Mesendoderm (in vitro differentiated cells): ENCODE data around the gene TMEM200B.
"Not testable (repeated sequence)": the region's sequence is repeated elsewhere in the genome, so short reads cannot be mapped to it uniquely, and the experiment has no call there.

ENCODE experiments used
- DNase-seq: peaks from one replicate; pipeline ENCODE4 v3.0.0; 2013
- H2AK5ac ChIP-seq: 2 replicates; pipeline ENCODE4 v1.6.1; 2013; ENCODE audit warnings: low read length, inconsistent platforms
- H2BK120ac ChIP-seq: 2 replicates; pipeline ENCODE4 v1.6.1; 2013; ENCODE audit warnings: low read depth, mild to moderate bottlenecking, low read length, moderate library complexity, mixed read lengths
- H2BK15ac ChIP-seq: replicated peaks from 2 replicates; pipeline ENCODE4 v1.6.1; 2013; ENCODE audit warnings: low read depth, mild to moderate bottlenecking, moderate library complexity
- H2BK5ac ChIP-seq: 2 replicates; pipeline ENCODE4 v1.6.1; 2013; ENCODE audit warnings: low read length, inconsistent platforms
- H3K18ac ChIP-seq: 2 replicates; pipeline ENCODE4 v1.6.1; 2013; ENCODE audit warnings: mild to moderate bottlenecking, low read length, mixed read lengths
- H3K23ac ChIP-seq: one replicate; pipeline ENCODE4 v1.6.1; 2013; ENCODE audit warnings: low read length
- H3K27ac ChIP-seq: 2 replicates; pipeline ENCODE4 v1.5.1; 2013; ENCODE audit warnings: low read depth, mild to moderate bottlenecking, inconsistent platforms, low read length, moderate library complexity
- H3K27me3 ChIP-seq: 2 replicates; pipeline ENCODE4 v1.6.1; 2013; ENCODE audit warnings: low read length, control low read depth, mild to moderate bottlenecking, inconsistent platforms; ENCODE audit not compliant: insufficient read depth, poor library complexity
- H3K36me3 ChIP-seq: 2 replicates; pipeline ENCODE4 v1.6.1; 2013; ENCODE audit warnings: low read length, inconsistent platforms; ENCODE audit not compliant: control insufficient read depth, insufficient read depth
- H3K4ac ChIP-seq: one replicate; pipeline ENCODE4 v1.6.1; 2013; ENCODE audit warnings: low read depth, mild to moderate bottlenecking, low read length, moderate library complexity
- H3K4me1 ChIP-seq: 2 replicates; pipeline ENCODE4 v1.6.1; 2013; ENCODE audit warnings: low read depth, low read length, inconsistent platforms; ENCODE audit not compliant: control insufficient read depth
- H3K4me2 ChIP-seq: 2 replicates; pipeline ENCODE4 v1.6.1; 2013; ENCODE audit warnings: low read length
- H3K4me3 ChIP-seq: 2 replicates; pipeline ENCODE4 v1.5.1; 2013; ENCODE audit warnings: mild to moderate bottlenecking, low read length
- H3K56ac ChIP-seq: one replicate; pipeline ENCODE4 v1.6.1; 2013; ENCODE audit warnings: low read length
- H3K79me1 ChIP-seq: 2 replicates; pipeline ENCODE4 v1.6.1; 2013; ENCODE audit warnings: low read length, inconsistent platforms
- H3K79me2 ChIP-seq: 2 replicates; pipeline ENCODE4 v1.6.1; 2013; ENCODE audit warnings: mild to moderate bottlenecking, low read length; ENCODE audit not compliant: control insufficient read depth, insufficient read depth
- H3K9ac ChIP-seq: 2 replicates; pipeline ENCODE4 v1.6.1; 2013; ENCODE audit warnings: low read length, inconsistent platforms
- H4K5ac ChIP-seq: one replicate; pipeline ENCODE4 v1.6.1; 2013; ENCODE audit warnings: low read length
- H4K8ac ChIP-seq: one replicate; pipeline ENCODE4 v1.6.1; 2013; ENCODE audit warnings: low read depth, mild to moderate bottlenecking, control low read depth, low read length, moderate library complexity
- WGBS: extraction: QIAGEN DNeasy Blood & Tissue Kit; methylation state at CpG from one replicate; pipeline ENCODE4 v1.1.7; 2013; ENCODE audit warnings: low lambda C conversion rate, missing lambda C conversion rate; ENCODE audit not compliant: insufficient coverage; ENCODE audit errors: extremely low coverage; 5-methylcytosine and 5-hydroxymethylcytosine counted together

The TMEM200B gene

DNA sequence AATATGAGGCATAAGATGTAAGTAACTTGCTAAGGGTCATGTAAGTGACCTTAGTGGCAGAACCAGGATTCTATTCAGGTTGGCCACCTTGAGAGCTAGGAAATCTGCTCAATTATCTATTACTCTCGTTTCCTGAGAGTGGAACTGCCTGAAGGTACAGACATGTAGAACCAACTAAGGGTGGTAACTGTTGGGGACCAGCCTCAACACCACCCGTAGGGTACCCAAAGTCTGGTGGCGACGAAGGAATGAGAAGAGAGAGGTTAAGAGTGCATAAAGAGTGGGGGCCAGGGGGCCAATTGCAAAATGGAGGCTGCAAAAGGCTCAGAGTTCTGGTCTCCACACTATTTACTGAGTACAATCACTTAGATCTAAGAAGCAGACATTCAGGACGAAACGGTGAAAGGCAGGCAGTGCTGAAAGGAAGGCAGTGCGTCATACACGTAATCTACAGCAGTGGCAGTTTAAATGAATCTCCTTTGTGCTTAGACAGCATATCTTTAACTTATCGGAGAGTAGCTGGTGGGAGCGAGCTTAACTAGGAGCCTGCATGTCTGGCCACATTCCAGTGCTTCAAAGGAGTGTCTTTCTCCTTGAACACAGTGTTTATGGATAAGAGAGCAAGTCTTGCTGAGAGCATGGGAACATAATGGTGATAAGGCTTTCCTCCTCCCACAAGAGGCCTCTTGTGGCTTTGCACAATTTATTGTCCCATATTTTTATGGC is 33.0 kb upstream of the TMEM200B start:
- H4K8ac ChIP-seq = no peak overlapping the region
- no peak overlapping the region for H4K5ac ChIP-seq
- no peak overlapping the region for H2BK120ac ChIP-seq
- peaks cover 3% of the 10 kb centered on the region for H3K4me1 ChIP-seq
- H3K36me3 ChIP-seq = peaks cover 9% of the 10 kb centered on the region
- H3K56ac ChIP-seq = peak overlapping the region; percentile 30
- H3K27me3 ChIP-seq = no peaks in the 10 kb centered on the region
- no peak overlapping the region for H2BK15ac ChIP-seq
- WGBS = no CpG with 5 or more reads among the region's 10 CpGs
- no peak overlapping the region for H3K4me3 ChIP-seq
- H3K27ac ChIP-seq = peak overlapping the region; percentile 53
- H2AK5ac ChIP-seq = no peak overlapping the region
- no peak overlapping the region for H3K23ac ChIP-seq
- H2BK5ac ChIP-seq = no peak overlapping the region
- H3K9ac ChIP-seq = no peak overlapping the region
- no peak overlapping the region for H3K4ac ChIP-seq
- DNase-seq = peak; percentile 90
- H3K79me2 ChIP-seq = peaks cover 3% of the 10 kb centered on the region
- no peak overlapping the region for H3K4me2 ChIP-seq
- H3K79me1 ChIP-seq = peaks cover 7% of the 10 kb centered on the region
- H3K18ac ChIP-seq = no peak overlapping the region

DNA sequence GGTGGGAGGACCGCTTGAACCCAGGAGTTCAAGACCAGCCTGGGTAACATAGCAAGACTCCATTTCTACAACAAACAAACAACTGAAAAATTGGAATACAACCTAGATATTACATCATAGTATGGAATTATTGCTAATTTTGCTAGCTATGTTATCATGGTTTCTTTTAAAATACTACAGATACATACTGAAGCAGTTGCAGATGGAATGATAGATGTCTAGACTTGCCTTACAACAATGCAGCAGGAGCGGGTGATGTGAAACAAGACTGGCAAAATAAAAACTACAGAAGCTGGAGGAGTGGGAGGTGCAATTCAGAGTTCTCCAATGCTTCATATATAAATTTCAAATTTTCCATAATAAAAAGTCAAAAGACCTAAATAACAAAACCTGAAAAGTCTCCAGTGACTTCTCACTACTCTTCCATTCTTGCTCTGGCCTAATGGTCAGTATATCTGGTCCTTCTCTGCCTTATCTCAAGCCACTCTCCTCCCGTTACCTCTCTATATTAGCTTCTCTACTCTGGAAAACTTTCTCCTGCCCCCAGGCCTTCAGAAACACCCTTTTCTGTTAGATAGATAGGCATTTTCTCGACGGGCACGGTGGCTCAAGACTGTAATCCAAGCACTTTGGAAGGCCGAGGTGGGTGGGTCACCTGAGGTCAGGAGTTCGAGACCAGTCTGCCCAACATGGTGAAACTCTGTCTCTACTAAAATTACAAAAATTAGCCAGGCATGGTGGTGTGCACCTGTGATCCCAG is 28.5 kb upstream of the TMEM200B start:
- Histone ChIP-seq H3K4me3 (no peak overlapping the region), H3K79me2 (no peaks in the 10 kb centered on the region), H3K79me1 (peaks cover 5% of the 10 kb centered on the region), H3K23ac (no peak overlapping the region), H3K36me3 (peaks cover 27% of the 10 kb centered on the region), H4K8ac (no peak overlapping the region), H3K18ac (no peak overlapping the region), H3K4ac (no peak overlapping the region), H4K5ac (no peak overlapping the region), H3K27ac (no peak overlapping the region), H2BK5ac (no peak overlapping the region), H2BK15ac (no peak overlapping the region), H3K9ac (no peak overlapping the region), H3K27me3 (no peaks in the 10 kb centered on the region), H3K56ac (no peak overlapping the region), H3K4me1 (peaks cover 3% of the 10 kb centered on the region), H3K4me2 (no peak overlapping the region), H2BK120ac (no peak overlapping the region), H2AK5ac (no peak overlapping the region)
- DNase-seq = no peak
- WGBS = no CpG with 5 or more reads among the region's 8 CpGs

DNA sequence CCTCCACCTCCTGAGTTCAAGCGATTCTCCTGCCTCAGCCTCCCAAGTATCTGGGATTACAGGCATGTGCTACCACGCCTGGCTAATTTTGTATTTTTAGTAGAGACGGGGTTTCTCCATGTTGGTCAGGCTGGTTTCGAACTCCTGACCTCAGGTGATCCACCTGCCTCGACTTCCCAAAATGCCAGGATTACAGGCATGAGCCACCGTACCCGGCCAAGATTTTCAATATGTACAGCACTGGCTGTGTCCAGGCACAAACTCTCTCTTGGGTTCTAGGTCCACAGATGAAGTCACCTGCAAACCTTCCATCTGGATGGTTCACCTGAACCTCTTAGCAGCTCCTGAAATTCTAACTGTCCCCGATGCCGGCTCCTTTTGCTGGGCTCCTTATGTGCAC is 26.6 kb upstream of the TMEM200B start:
- H3K36me3 ChIP-seq = peaks cover 29% of the 10 kb centered on the region
- not testable (repeated sequence) for H2BK120ac ChIP-seq, H2BK5ac ChIP-seq, H3K4ac ChIP-seq, H3K79me2 ChIP-seq, H3K79me1 ChIP-seq, H4K8ac ChIP-seq, H3K4me3 ChIP-seq, H3K4me2 ChIP-seq, H3K27ac ChIP-seq, H3K23ac ChIP-seq, H3K56ac ChIP-seq, H4K5ac ChIP-seq, H3K9ac ChIP-seq, H3K27me3 ChIP-seq, H3K4me1 ChIP-seq, DNase-seq, H2AK5ac ChIP-seq, H3K18ac ChIP-seq, H2BK15ac ChIP-seq
- no CpG with 5 or more reads among the region's 9 CpGs for WGBS

DNA sequence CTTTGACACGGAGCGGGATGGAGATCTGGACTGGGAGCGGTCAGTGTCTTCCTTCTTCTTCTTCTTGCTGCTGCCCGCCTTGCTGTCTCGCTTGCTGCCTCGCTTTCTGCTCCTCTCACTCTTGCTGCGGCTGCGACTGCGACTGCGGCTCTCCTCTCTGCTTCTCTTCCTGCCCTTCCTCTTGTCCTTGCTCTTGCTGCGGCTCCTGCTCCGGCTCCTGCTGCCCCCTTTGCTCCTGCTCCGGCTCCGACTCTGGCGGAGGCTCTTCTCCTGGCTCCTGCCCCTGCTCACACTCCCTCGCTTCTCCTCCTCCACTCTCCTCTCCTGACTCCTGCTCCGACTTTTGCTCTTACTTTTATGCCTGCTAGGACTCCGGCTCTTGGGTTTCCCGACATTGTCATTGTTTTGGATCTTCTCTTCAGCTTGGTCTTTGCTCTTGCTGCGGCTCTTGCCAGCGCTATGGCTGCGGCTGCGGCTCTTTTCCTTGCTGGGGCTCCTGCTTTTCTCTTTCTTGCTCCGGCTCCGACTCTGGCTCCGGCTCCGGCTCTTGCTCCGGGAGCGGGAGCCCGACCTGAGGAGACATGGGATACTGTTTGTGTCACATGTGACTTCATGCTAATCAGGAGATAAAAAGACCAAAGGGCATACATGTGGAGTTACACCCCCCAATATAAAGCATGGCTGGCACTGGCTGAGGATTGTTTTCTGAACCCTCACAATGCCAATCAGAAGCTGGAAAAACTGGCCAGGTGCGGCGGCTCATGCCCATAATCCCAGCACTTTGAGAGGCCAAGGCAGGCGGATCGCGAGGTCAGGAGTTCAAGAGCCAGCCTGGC is 25.2 kb upstream of the TMEM200B start:
- no peaks in the 10 kb centered on the region for H3K27me3 ChIP-seq
- no peak overlapping the region for H4K5ac ChIP-seq
- no CpG with 5 or more reads among the region's 35 CpGs for WGBS
- no peak overlapping the region for H2BK15ac ChIP-seq
- no peaks in the 10 kb centered on the region for H3K4me1 ChIP-seq
- H3K9ac ChIP-seq = no peak overlapping the region
- H3K4me3 ChIP-seq = no peak overlapping the region
- DNase-seq = no peak
- no peak overlapping the region for H3K27ac ChIP-seq
- H3K4ac ChIP-seq = no peak overlapping the region
- no peak overlapping the region for H3K23ac ChIP-seq
- H3K79me1 ChIP-seq = peaks cover 2% of the 10 kb centered on the region
- H3K4me2 ChIP-seq = no peak overlapping the region
- no peak overlapping the region for H2AK5ac ChIP-seq
- no peaks in the 10 kb centered on the region for H3K79me2 ChIP-seq
- H3K18ac ChIP-seq = no peak overlapping the region
- H3K56ac ChIP-seq = no peak overlapping the region
- no peak overlapping the region for H4K8ac ChIP-seq
- no peak overlapping the region for H2BK120ac ChIP-seq
- peaks cover 29% of the 10 kb centered on the region for H3K36me3 ChIP-seq
- no peak overlapping the region for H2BK5ac ChIP-seq

DNA sequence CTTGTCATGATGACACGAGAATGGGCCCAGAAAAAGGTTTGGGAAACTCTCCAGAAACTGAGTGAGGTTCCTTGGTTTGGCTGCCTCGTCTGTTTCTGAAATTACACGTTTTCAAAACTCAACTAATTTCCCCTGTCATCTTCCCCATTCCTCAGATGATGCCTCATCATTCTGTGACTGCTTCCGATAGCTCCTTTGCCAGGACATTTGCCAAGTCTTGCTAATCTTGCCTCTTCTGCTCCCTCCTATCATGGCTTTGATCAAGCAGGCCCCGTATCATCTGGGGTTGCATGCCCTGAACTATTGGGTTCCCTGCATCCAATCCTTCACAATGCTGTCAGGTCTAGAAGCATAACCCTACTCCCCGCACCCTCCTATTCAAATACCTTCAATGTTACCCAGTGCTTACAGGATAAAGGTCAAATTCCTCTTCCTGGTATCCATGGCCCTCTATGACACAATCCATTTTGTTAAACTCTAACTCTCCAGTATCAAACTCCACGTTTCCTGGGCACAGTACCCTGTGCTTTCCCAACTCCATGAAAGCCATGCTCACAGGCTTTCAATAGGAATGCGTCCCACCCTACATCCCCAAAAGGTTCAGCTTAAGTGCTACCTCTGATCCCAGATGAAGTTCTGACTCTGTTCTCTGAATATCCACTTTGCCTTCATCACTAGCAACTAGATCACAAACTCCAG is 22.2 kb upstream of the TMEM200B start:
- no peak overlapping the region for H2AK5ac ChIP-seq

More for the DNA sequence above, 22.2 kb upstream of the TMEM200B start:
- peaks cover 23% of the 10 kb centered on the region for H3K36me3 ChIP-seq
- no peak overlapping the region for H3K18ac ChIP-seq
- no peaks in the 10 kb centered on the region for H3K27me3 ChIP-seq
- no peak overlapping the region for H2BK5ac ChIP-seq
- no peak overlapping the region for H4K5ac ChIP-seq
- H3K27ac ChIP-seq = no peak overlapping the region
- no peak overlapping the region for H3K4me3 ChIP-seq
- H3K4me1 ChIP-seq = no peaks in the 10 kb centered on the region
- H2BK15ac ChIP-seq = no peak overlapping the region
- H3K4me2 ChIP-seq = no peak overlapping the region
- no peak overlapping the region for H3K56ac ChIP-seq
- H3K23ac ChIP-seq = no peak overlapping the region
- DNase-seq = no peak
- no peak overlapping the region for H4K8ac ChIP-seq
- no CpG with 5 or more reads among the region's 8 CpGs for WGBS
- H3K9ac ChIP-seq = no peak overlapping the region
- no peaks in the 10 kb centered on the region for H3K79me2 ChIP-seq
- no peak overlapping the region for H2BK120ac ChIP-seq
- H3K79me1 ChIP-seq = peaks cover 2% of the 10 kb centered on the region
- no peak overlapping the region for H3K4ac ChIP-seq
